ENCODE results near the gene CBLN3. TPM values are rescaled to one million over a fixed set of nuclear protein-coding genes. Genes with fewer than 3 reads are reported as not detected.

Gene CBLN3
- total RNA-seq, 1 experiment from 2014 or later = 3.4 TPM

DNA sequence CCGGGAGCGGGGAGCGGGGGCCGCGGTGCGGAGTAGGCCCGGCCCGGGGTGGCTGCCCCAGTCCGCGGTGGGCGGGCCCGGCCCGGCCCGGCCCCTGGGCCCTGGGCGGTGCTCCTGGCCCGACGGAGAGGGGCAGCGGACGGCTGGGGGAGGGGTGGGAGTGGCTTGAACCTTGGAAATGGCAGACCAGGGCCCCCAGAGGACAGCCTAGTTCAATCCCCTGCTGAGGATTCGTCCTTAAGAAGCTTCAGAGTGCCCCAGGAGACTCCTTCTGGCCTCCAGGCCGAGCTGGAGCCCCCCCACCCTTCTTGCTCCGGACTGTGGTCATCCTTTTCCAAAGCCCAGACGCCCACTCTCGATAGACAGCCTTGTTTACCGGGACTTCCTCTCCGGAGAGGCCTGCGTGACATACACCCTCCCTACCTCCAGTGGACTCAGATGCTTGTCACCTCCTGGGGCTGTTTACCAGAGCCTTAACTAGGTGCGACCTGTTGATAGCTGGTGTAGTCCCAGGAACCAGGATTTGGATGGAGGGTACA, 744 bp upstream of the CBLN3 start:
- Histone ChIP-seq H2AFZ (ENCODE audit: low read length) (peak overlapping the region; percentile 91; the same call in 1 of the 2 replicates), H4K20me1 (ENCODE audit: low read length) (no peaks in the 10 kb centered on the region), H3K9me3 (ENCODE audit: low read length) (no peaks in the 10 kb centered on the region), H3K36me3 (ENCODE audit: low read depth, low read length) (peaks cover 10% of the 10 kb centered on the region), H3F3A (ENCODE audit: low read length, unreplicated experiment) (no peaks in the 10 kb centered on the region), H3K4me2 (ENCODE audit: low read length) (peak overlapping the region; percentile 100), H3K4me1 (ENCODE audit: insufficient read depth, low read length) (peaks cover 54% of the 10 kb centered on the region), H3K9me2 (replicated peaks; ENCODE audit: low read length) (no peaks in the 10 kb centered on the region), H3K79me2 (ENCODE audit: low read length) (peaks cover 22% of the 10 kb centered on the region), H3K4me3 (ENCODE audit: low read length) (peak overlapping the region; percentile 98), H3K27me3 (ENCODE audit: low read length) (no peaks in the 10 kb centered on the region), H3K27ac (ENCODE audit: low read length) (peak overlapping the region; percentile 85), H3K9ac (ENCODE audit: low read length) (peak overlapping the region; percentile 95)
- ChIA-PET POLR2A (ENCODE audit: unreplicated experiment) (interaction anchor here (0.6 to 1.8 kb wide), 4 partner anchors 12 to 64 kb away, joined by 3 to 45 read pairs (median 6); no protein-coding TSS in a partner anchor), CTCF (interaction anchor here (1.1 to 3.5 kb wide), 3 partner anchors 64 to 102 kb away, joined by 3 to 51 read pairs (median 27); no protein-coding TSS in a partner anchor)
- intact Hi-C loops (cut with micrococcal nuclease) = loop anchor here (2.0 kb wide), 2 partner anchors 35 to 187 kb away; partner anchors contain the start of gene TINF2
- TF ChIP-seq, protein P1, sequence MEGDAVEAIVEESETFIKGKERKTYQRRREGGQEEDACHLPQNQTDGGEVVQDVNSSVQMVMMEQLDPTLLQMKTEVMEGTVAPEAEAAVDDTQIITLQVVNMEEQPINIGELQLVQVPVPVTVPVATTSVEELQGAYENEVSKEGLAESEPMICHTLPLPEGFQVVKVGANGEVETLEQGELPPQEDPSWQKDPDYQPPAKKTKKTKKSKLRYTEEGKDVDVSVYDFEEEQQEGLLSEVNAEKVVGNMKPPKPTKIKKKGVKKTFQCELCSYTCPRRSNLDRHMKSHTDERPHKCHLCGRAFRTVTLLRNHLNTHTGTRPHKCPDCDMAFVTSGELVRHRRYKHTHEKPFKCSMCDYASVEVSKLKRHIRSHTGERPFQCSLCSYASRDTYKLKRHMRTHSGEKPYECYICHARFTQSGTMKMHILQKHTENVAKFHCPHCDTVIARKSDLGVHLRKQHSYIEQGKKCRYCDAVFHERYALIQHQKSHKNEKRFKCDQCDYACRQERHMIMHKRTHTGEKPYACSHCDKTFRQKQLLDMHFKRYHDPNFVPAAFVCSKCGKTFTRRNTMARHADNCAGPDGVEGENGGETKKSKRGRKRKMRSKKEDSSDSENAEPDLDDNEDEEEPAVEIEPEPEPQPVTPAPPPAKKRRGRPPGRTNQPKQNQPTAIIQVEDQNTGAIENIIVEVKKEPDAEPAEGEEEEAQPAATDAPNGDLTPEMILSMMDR (conservative IDR thresholded peaks at IDR 0.05; ENCODE audit: low read depth, low read length) = no peak
- TF ChIP-seq EZH2 (IDR thresholded peaks at IDR 0.05; ENCODE audit: low read length, unreplicated experiment) (no peak), EZH2phosphoT487 (IDR thresholded peaks at IDR 0.05; ENCODE audit: borderline replicate concordance, low read length) (no peak)
- ATAC-seq (peak; percentile 77), DNase-seq (peak; percentile 62)
- BruUV-seq (replicated peaks) = no TSS peak

DNA sequence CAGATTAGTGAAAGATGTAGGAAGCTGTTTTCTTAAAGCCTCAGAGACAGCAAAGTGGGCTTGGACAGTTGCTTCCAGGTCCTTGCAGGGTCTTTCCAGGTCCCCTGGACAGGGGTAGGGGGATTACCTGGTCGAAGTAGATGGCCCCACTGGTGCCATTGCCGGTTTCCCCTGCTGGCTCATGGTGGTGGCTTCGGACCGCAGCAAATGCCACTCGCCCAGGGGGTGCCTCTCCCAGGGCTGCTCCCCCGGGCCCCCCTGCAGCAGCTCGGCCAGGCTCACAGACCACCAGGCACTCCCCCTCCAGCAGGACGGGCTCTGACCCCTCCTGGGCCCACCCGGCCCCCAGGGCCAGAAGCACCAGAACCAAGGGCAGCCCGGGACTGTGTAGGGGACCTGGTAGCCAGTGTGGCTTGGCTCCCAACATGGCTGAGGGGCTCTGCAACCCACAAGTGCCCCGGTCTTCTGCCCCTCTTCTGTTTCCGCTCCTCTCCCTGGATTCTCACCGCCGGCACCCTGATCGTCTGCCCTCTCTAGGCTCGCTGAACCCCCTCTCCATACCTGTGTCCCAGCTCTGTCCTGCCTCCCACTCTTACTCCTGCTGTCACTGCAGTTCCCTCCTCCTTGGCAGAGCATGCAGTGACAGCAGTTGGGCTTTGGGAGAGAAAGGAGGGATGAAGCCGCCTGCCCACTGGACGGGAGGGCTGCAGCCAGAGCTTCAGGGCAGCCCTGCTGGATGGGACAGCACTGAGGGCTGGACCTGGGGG, 657 bp downstream of the CBLN3 start:
- Histone ChIP-seq H3K27me3 (ENCODE audit: low read length) (no peaks in the 10 kb centered on the region), H3F3A (ENCODE audit: low read length, unreplicated experiment) (no peaks in the 10 kb centered on the region), H3K4me3 (ENCODE audit: low read length) (peak overlapping the region; percentile 98), H3K9me2 (replicated peaks; ENCODE audit: low read length) (no peaks in the 10 kb centered on the region), H3K4me2 (ENCODE audit: low read length) (peak overlapping the region; percentile 100), H4K20me1 (ENCODE audit: low read length) (no peaks in the 10 kb centered on the region), H3K4me1 (ENCODE audit: insufficient read depth, low read length) (peaks cover 55% of the 10 kb centered on the region), H3K79me2 (ENCODE audit: low read length) (peaks cover 22% of the 10 kb centered on the region), H3K9me3 (ENCODE audit: low read length) (no peaks in the 10 kb centered on the region), H3K36me3 (ENCODE audit: low read depth, low read length) (peaks cover 6% of the 10 kb centered on the region), H2AFZ (ENCODE audit: low read length) (no peak overlapping the region), H3K27ac (ENCODE audit: low read length) (peak overlapping the region; percentile 85), H3K9ac (ENCODE audit: low read length) (peak overlapping the region; percentile 95)
- TF ChIP-seq EZH2phosphoT487 (IDR thresholded peaks at IDR 0.05; ENCODE audit: borderline replicate concordance, low read length) = no peak
- no peak for TF ChIP-seq EZH2 (IDR thresholded peaks at IDR 0.05; ENCODE audit: low read length, unreplicated experiment)
- TF ChIP-seq, protein P1 (conservative IDR thresholded peaks at IDR 0.05; ENCODE audit: low read depth, low read length) = no peak
- intact Hi-C loops (cut with micrococcal nuclease) = no loop called here
- BruUV-seq (replicated peaks) = no TSS peak
- ATAC-seq (no peak), DNase-seq (no peak)
- ChIA-PET POLR2A (ENCODE audit: unreplicated experiment) (no interaction called here), CTCF (no interaction called here)

Data from PC-3 (cell line).